ENCODE data around the gene ZDHHC5.
A peak's percentile ranks its signal among the peaks of the same experiment; 100 is the strongest.

DNA sequence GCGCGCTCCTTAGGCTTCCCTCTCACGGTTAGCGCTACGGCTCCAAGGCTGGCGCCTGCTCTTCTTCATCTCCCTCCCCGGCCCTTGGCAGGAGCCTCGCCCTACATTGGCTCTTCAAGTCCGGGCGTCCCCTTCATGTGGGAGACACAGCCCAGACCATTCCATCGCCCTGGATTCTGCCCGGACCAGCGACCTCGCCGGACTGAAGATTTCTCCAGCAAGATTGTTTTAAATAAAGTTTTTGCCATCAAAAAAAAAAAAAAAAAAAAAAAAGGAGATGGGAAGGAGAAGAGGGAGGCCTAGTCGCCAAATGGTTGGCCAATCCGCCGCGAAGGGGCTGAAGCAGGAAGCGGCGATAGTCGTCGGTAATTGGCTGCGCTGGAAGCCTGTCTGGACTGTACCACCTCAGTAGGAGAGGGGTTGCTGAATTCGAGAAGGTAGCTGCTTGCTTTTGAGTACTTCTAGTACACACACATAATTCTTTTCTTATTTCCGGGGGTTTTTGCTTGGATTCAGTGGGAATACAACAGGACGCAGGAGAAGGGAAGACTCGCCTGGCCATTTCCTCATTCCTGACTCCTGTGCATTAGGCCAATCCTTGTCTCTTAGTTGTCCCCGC, 688 bp upstream of the ZDHHC5 start:
- TF ChIP-seq, protein P1, sequence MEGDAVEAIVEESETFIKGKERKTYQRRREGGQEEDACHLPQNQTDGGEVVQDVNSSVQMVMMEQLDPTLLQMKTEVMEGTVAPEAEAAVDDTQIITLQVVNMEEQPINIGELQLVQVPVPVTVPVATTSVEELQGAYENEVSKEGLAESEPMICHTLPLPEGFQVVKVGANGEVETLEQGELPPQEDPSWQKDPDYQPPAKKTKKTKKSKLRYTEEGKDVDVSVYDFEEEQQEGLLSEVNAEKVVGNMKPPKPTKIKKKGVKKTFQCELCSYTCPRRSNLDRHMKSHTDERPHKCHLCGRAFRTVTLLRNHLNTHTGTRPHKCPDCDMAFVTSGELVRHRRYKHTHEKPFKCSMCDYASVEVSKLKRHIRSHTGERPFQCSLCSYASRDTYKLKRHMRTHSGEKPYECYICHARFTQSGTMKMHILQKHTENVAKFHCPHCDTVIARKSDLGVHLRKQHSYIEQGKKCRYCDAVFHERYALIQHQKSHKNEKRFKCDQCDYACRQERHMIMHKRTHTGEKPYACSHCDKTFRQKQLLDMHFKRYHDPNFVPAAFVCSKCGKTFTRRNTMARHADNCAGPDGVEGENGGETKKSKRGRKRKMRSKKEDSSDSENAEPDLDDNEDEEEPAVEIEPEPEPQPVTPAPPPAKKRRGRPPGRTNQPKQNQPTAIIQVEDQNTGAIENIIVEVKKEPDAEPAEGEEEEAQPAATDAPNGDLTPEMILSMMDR (IDR thresholded peaks at IDR 0.05), result no peak
- TF ChIP-seq POLR2A (IDR thresholded peaks at IDR 0.05), result peak in 2 of 4 donors; percentile 32 to 35

Measured in esophagus squamous epithelium (tissue), 4 donors.